Lower leg skin (tissue), 4 donors: ENCODE measurements around the gene FDXACB1. TPM values are rescaled to one million over a fixed set of nuclear protein-coding genes. Genes with fewer than 3 reads are reported as not detected.
A peak's percentile ranks its signal among the peaks of the same experiment; 100 is the strongest.
"Not testable (repeated sequence)": the region's sequence is repeated elsewhere in the genome, so short reads cannot be mapped to it uniquely, and the experiment has no call there.

Experiments
- DNase-seq, 2 donors: peaks; one replicate each; pipeline ENCODE4 v3.0.0-alpha.2; 2019; ENCODE audit warnings: low spot score in 2 of 2
- H3K4me3 ChIP-seq: fragments of 200-600 bp; sonication (generic); 2 replicates; pipeline ENCODE4 v1.5.1; 2017; ENCODE audit warnings: mild to moderate bottlenecking, low read depth; ENCODE audit not compliant: poor library complexity, severe bottlenecking
- CTCF ChIP-seq, 3 donors: fragments of 450-650 bp; IDR thresholded peaks; one replicate each; pipeline ENCODE4 v1.5.1; 2016; ENCODE audit warnings: antibody characterized with exemption in 3 of 3, mild to moderate bottlenecking in 3 of 3, moderate library complexity in 2 of 3
- POLR2A ChIP-seq, 2 donors: fragments of 450-650 bp; IDR thresholded peaks; one replicate each; pipeline ENCODE4 v1.6.1; 2016 to 2017; ENCODE audit warnings: antibody characterized with exemption in 2 of 2, mild to moderate bottlenecking in 1 of 2, moderate library complexity in 1 of 2
- WGBS, 2 donors: methylation state at CpG; one replicate each; pipeline ENCODE4 v1.1.5; 2018; 5-methylcytosine and 5-hydroxymethylcytosine counted together
- intact Hi-C: fragments of 100-400 bp; cut with DNase I; formaldehyde crosslinking; loops from one replicate; pipeline ENCODE4 v1.15.0; 2023; ENCODE audit warnings: low total_unique reads
- total RNA-seq, 4 donors: library from RNA; depleted of rRNA; stranded (reverse); fragments of >200 nt; gene quantifications; one replicate each; pipeline ENCODE4 v1.1.0, GENCODE V29; 2016

FDXACB1 gene
- total RNA-seq, 4 donors from 2014 or later = 2.9 to 6.2 (median 4.1) TPM

- no peak for DNase-seq
- no peak for TF ChIP-seq POLR2A (IDR thresholded peaks at IDR 0.05)
- WGBS, 2 donors = 38 to 41% methylated on average over 2 of the region's 2 CpGs
- no peak overlapping the region for H3K4me3 ChIP-seq
- intact Hi-C loops = no loop called here
These were observed 26.4 kb upstream of the FDXACB1 start for GRCh38 chr11:111905411-111905810.

GRCh38 chr11:111886844-111887243 lies 7.9 kb upstream of the FDXACB1 start:
- intact Hi-C loops = no loop called here
- no peak overlapping the region for H3K4me3 ChIP-seq
- TF ChIP-seq CTCF (IDR thresholded peaks at IDR 0.05) (no peak), POLR2A (IDR thresholded peaks at IDR 0.05) (no peak)
- WGBS, 2 donors = 86 to 91% methylated on average over 2 of the region's 2 CpGs
- no peak for DNase-seq

GRCh38 chr11:111886032-111886431 lies 7.1 kb upstream of the FDXACB1 start:
- 73 to 95% methylated on average over 4 of the region's 4 CpGs for WGBS, 2 donors
- H3K4me3 ChIP-seq = no peak overlapping the region
- intact Hi-C loops = no loop called here
- no peak for DNase-seq
- TF ChIP-seq CTCF (IDR thresholded peaks at IDR 0.05) = no peak
- no peak for TF ChIP-seq POLR2A (IDR thresholded peaks at IDR 0.05)

- DNase-seq, H3K4me3 ChIP-seq, intact Hi-C loops: not testable (repeated sequence)
- WGBS, 2 donors = 95 to 99% methylated on average over 4 of the region's 4 CpGs
These were observed 6.1 kb upstream of the FDXACB1 start for GRCh38 chr11:111885053-111885452.

- intact Hi-C loops = no loop called here
These were observed 3.2 kb upstream of the FDXACB1 start for GRCh38 chr11:111882202-111882601.

GRCh38 chr11:111879637-111879960 lies 634 bp upstream of the FDXACB1 start:
- 42 to 55% methylated on average over 6 of the region's 6 CpGs for WGBS, 2 donors
- TF ChIP-seq CTCF (IDR thresholded peaks at IDR 0.05) (no peak), POLR2A (IDR thresholded peaks at IDR 0.05) (no peak)

More at GRCh38 chr11:111882202-111882601, 3.2 kb upstream of the FDXACB1 start:
- 89 to 95% methylated on average over 5 of the region's 5 CpGs for WGBS, 2 donors
- DNase-seq = no peak
- H3K4me3 ChIP-seq = no peak overlapping the region
- no peak for TF ChIP-seq CTCF (IDR thresholded peaks at IDR 0.05)
- no peak for TF ChIP-seq POLR2A (IDR thresholded peaks at IDR 0.05)

GRCh38 chr11:111878385-111878848 lies 548 bp downstream of the FDXACB1 start:
- intact Hi-C loops = no loop called here
- DNase-seq = no peak

More at GRCh38 chr11:111879637-111879960, 634 bp upstream of the FDXACB1 start:
- DNase-seq = no peak
- intact Hi-C loops = no loop called here
- peak overlapping the region; percentile 49 for H3K4me3 ChIP-seq

More at GRCh38 chr11:111878385-111878848, 548 bp downstream of the FDXACB1 start:
- 1% methylated on average over 13 of the region's 13 CpGs for WGBS, 2 donors
- TF ChIP-seq POLR2A (IDR thresholded peaks at IDR 0.05) (no peak), CTCF (IDR thresholded peaks at IDR 0.05) (no peak)
- H3K4me3 ChIP-seq = peak overlapping the region; percentile 49
